Measurements from ENCODE around the gene GXYLT2.

Gene GXYLT2

GRCh38 chr3:72891053-72891855 is 3.4 kb downstream of the GXYLT2 start:
- DNase-seq (ENCODE audit: low read depth, low spot score) = no peak
- H3K27ac ChIP-seq = peak overlapping the region; percentile 51

DNA sequence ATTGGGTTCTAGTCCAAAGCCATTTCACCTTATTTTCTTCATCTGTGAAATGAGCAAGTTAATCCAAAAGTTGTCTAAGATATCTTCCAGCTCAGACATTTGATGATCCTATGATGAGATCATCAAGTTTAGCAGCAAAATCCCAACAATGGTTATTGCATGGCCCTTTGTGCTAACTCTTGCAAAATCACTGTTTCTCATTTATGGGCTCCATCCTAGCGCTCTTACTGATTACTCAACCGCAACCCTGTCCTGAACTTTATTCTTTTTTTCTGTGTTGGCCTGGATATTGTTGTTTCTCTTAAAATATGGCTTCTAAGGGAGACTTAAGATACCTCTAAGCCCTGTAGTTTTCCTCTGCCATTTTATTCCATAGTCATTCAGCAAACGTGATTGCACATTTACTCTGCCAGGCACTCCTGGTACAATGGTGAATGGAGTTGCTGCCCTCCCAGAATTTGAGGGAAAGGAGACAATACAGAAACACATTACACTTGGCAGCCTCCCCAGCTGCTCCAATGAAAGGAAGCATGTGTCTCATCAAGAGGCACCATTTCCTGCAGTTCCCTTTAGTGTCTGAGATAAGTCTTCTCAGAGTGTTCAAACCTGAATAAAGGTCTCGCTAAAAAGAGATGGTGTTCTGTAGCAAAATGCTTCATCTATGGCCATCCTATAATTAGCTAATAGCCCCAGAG is 4.4 kb downstream of the GXYLT2 start:
- no peak for DNase-seq (ENCODE audit: low read depth, low spot score)
- H3K27ac ChIP-seq = peak overlapping the region; percentile 51

GRCh38 chr3:72892870-72893269 is 5.0 kb downstream of the GXYLT2 start:
- peak overlapping the region; percentile 51 for H3K27ac ChIP-seq

DNA sequence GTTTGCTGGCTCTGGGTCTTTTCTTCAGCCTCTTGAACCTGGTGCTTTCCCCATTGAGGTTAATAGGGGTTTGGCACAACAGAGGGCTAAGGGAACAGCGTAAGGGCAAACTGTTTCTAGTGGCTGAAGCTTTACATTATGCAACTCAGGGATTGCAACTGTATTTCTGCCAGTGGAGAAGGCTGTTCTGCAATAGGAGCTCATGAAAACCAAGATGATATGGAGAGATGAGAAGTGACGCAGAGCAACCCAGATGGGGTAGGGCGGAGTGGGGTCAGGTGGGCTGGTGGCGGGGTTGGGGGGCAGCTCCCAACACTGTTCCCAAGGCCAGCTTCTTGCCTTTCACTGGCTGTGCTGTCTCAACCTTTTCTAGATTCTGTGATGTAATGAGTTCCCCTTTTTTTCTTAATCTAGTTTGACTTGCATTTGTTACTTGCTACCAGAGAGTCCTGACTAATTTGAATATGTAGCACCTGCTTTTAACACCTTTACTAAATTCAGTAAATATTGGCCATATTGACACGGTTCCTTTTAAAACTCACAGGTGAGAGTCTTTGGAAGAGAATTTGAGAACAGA is 7.2 kb downstream of the GXYLT2 start:
- no peak for DNase-seq (ENCODE audit: low read depth, low spot score)

More at GRCh38 chr3:72892870-72893269, 5.0 kb downstream of the GXYLT2 start:
- no peak for DNase-seq (ENCODE audit: low read depth, low spot score)

DNA sequence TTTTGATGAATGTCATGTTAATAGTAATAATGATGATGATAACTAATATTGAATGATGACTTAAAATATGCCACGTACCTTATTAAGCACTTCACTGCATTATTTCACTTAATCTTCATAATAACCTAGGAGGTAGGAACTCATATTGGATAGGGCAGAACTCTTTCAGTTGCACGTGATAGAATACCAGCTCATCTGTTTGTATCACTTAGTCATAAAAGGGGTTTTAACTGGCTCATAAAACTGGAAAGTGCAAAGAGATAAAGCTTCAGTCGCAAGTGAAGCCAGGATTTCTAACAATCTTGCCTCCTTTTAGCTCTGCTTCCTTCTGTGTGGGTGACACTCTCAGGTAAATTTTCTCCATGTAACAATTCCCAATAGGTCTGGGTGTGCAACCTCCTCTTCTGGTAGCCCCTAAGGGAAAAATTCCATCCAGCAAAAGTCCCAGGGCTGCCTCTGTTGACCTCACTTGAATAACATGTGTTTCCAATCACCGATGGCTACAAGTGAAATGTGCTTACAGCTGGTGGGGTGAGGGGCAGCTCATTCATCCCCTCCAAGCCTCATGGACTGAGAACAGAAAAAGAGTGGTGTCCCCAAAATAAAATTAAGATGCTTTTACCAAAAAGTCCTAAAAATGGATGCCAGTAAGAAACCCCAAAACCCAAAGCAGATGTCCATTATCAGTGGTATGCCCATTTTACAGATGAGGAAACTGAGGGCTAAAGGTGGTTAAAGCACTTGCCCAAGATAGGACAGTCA is 9.3 kb downstream of the GXYLT2 start:
- no peak for DNase-seq (ENCODE audit: low read depth, low spot score)
- no peak overlapping the region for H3K27ac ChIP-seq

More for the DNA sequence above, 7.2 kb downstream of the GXYLT2 start:
- no peak overlapping the region for H3K27ac ChIP-seq

GRCh38 chr3:72897758-72898007 is 9.8 kb downstream of the GXYLT2 start:
- DNase-seq (ENCODE audit: low read depth, low spot score) = no peak
- no peak overlapping the region for H3K27ac ChIP-seq

- no peak for DNase-seq (ENCODE audit: low read depth, low spot score)
- H3K27ac ChIP-seq = no peak overlapping the region
These were observed 11.5 kb downstream of the GXYLT2 start for GRCh38 chr3:72899349-72899765.

GRCh38 chr3:72900048-72900447 is 12.2 kb downstream of the GXYLT2 start:
- H3K27ac ChIP-seq = no peak overlapping the region
- DNase-seq (ENCODE audit: low read depth, low spot score) = no peak

DNA sequence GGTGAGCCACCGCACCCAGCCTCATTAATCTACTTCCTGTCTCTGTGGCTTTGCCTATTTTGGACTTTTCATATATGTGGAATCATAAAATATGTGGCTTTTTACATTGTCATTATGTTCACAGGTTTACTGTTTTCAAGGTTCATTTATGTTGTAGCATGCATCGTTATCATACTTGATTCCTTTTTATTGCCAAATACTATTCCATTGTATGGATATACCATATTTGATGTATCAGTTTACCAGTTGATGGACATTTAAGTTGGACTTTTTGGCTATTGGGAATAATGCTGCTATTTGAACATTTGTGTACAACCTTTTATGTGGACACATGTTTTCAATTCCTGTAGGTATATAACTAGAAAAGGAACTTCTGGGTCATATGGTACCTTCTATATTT is 14.0 kb downstream of the GXYLT2 start:
- DNase-seq (ENCODE audit: low read depth, low spot score) = no peak
- no peak overlapping the region for H3K27ac ChIP-seq

GRCh38 chr3:72903004-72903403 is 15.2 kb downstream of the GXYLT2 start:
- no peak for DNase-seq (ENCODE audit: low read depth, low spot score)
- no peak overlapping the region for H3K27ac ChIP-seq

DNA sequence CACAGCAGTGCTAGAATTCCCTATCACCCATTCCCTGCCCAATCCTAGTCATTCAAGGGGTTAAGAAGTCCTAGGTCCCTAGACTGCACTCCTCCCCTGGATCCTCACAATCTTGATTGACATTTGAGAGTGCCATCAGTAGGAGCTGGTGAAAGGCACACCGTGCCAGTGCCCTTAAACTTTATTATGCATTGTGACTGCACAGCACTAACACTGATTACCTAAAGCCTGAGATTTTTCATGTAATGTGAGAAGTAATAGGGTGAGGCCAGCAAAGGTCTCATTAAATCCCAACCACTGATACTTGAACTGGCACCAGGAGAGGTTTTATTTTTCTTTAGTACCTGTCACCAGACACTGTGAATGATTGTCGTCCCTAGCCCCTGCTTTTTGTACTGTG is 16.3 kb downstream of the GXYLT2 start:
- DNase-seq (ENCODE audit: low read depth, low spot score) = no peak
- H3K27ac ChIP-seq = no peak overlapping the region

DNA sequence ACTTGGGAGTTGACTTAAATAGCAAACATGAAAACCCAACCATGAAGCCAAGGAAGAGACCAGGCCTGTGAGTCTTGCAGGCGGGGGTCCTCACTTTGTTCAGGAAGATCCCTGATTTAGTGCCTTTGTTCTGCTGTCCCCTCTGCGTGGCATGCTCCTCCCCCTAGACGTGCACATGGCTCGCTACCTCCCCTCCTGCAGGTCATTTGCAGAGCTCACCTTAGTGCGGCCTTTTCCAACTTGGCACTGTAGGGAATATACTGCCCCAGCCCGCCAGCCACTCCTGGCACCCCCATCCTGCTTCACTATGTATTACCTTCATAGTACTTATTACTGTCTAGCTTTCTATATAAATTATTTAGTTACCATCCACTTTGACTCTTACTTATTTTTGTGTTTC is 18.3 kb downstream of the GXYLT2 start:
- no peak overlapping the region for H3K27ac ChIP-seq
- DNase-seq (ENCODE audit: low read depth, low spot score) = no peak

- no peak overlapping the region for H3K27ac ChIP-seq
- DNase-seq (ENCODE audit: low read depth, low spot score) = no peak
These were observed 19.4 kb downstream of the GXYLT2 start for GRCh38 chr3:72907131-72907711.

- no peak overlapping the region for H3K27ac ChIP-seq
- DNase-seq (ENCODE audit: low read depth, low spot score) = no peak
These were observed 20.1 kb downstream of the GXYLT2 start for GRCh38 chr3:72907731-72908620.

DNA sequence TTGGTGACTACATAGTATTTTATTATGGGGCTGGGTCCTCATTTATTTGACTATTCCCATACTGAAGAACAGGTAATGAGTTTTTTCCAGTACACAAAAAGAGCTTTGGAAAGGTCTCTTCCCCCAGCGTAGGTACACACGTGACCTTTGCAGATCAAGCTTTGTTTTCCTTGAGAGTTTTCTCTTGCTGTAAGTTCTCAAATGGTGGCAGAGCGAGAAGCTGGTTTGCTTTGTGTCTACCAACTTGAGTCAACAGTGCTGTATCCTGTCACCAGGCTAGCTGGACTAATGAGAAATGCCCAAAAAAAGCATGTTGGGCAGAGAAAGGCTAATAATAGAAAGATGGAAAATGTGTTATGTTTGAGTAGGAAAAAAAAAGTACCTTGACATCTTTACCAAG is 21.7 kb downstream of the GXYLT2 start:
- no peak for DNase-seq (ENCODE audit: low read depth, low spot score)
- no peak overlapping the region for H3K27ac ChIP-seq

GRCh38 chr3:72912532-72912931 is 24.7 kb downstream of the GXYLT2 start:
- no peak overlapping the region for H3K27ac ChIP-seq
- DNase-seq (ENCODE audit: low read depth, low spot score) = no peak

- no peak overlapping the region for H3K27ac ChIP-seq
- DNase-seq (ENCODE audit: low read depth, low spot score) = no peak
These were observed 26.5 kb downstream of the GXYLT2 start for GRCh38 chr3:72914383-72914782.

GRCh38 chr3:72916250-72916649 is 28.4 kb downstream of the GXYLT2 start:
- no peak overlapping the region for H3K27ac ChIP-seq
- no peak for DNase-seq (ENCODE audit: low read depth, low spot score)

- no peak for DNase-seq (ENCODE audit: low read depth, low spot score)
- no peak overlapping the region for H3K27ac ChIP-seq
These were observed 31.7 kb downstream of the GXYLT2 start for GRCh38 chr3:72919520-72919919.

- no peak overlapping the region for H3K27ac ChIP-seq
- no peak for DNase-seq (ENCODE audit: low read depth, low spot score)
These were observed 36.2 kb downstream of the GXYLT2 start for GRCh38 chr3:72924055-72924454.
